Glutamatergic neuron (in vitro differentiated cells): ENCODE results near the gene IFFO2. TPM values are rescaled to one million over a fixed set of nuclear protein-coding genes. Genes with fewer than 3 reads are reported as not detected.

Experiments used
- DNase-seq: peaks from one replicate; pipeline ENCODE4 v3.0.0; 2022
- H3K27ac Mint-ChIP-seq: one replicate; pipeline ENCODE4 v1.8.0; 2020; ENCODE audit warnings: mild to moderate bottlenecking, mixed read lengths, inconsistent platforms; ENCODE audit not compliant: unreplicated experiment
- H3K27me3 Mint-ChIP-seq: one replicate; pipeline ENCODE4 v1.8.0; 2020; ENCODE audit warnings: mild to moderate bottlenecking, moderate library complexity, mixed read lengths, inconsistent platforms; ENCODE audit not compliant: unreplicated experiment
- H3K36me3 Mint-ChIP-seq: one replicate; pipeline ENCODE4 v1.8.0; 2020; ENCODE audit warnings: mild to moderate bottlenecking, mixed read lengths, inconsistent platforms; ENCODE audit not compliant: unreplicated experiment
- H3K4me1 Mint-ChIP-seq: one replicate; pipeline ENCODE4 v1.8.0; 2020; ENCODE audit warnings: mild to moderate bottlenecking, low read depth, mixed read lengths, inconsistent platforms; ENCODE audit not compliant: unreplicated experiment
- H3K4me3 Mint-ChIP-seq: one replicate; pipeline ENCODE4 v1.8.0; 2020; ENCODE audit warnings: mild to moderate bottlenecking, mixed read lengths, inconsistent platforms; ENCODE audit not compliant: unreplicated experiment
- H3K9me3 Mint-ChIP-seq: one replicate; pipeline ENCODE4 v1.8.0; 2020; ENCODE audit warnings: mild to moderate bottlenecking, moderate library complexity, mixed read lengths, inconsistent platforms; ENCODE audit not compliant: unreplicated experiment
- total RNA-seq: library from RNA; stranded (reverse); fragmentation: NEBNext Ultra II Directional; extraction: Animal tissue kit (Norgen Biotek cat#: 25700); gene quantifications from one replicate; pipeline ENCODE4 v1.2.1, GENCODE V29; 2021; ENCODE audit not compliant: unreplicated experiment
- TF ChIP-seq, protein P1 (sequence below): fragments of 200-600 bp; sonication (generic); IDR thresholded peaks from one replicate; pipeline ENCODE4 v1.5.0; 2021; ENCODE audit not compliant: partially characterized antibody, unreplicated experiment

The IFFO2 gene
- total RNA-seq, 1 donor from 2014 or later, result 107 TPM

DNA sequence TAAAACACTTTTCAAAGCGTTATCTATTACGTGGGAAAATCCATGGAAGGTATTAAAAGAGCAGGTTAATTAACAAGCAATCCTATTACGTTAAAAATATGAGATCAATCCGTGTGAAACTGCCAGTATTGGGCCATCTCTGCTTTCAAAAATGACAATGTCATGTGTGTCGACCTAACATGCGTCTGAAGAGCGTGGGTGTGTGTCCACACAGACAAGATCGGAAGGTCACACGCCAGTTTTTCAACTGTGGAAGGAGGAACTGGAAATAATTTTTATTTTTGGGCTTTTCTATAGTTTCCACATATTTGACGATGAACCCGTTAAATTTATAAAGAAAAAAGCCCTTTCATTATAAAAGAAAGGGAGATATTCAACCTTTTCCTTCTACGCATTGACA is 36.5 kb downstream of the IFFO2 start:
- H3K4me1 Mint-ChIP-seq, result peaks cover 50% of the 10 kb centered on the region
- H3K36me3 Mint-ChIP-seq, result no peaks in the 10 kb centered on the region

DNA sequence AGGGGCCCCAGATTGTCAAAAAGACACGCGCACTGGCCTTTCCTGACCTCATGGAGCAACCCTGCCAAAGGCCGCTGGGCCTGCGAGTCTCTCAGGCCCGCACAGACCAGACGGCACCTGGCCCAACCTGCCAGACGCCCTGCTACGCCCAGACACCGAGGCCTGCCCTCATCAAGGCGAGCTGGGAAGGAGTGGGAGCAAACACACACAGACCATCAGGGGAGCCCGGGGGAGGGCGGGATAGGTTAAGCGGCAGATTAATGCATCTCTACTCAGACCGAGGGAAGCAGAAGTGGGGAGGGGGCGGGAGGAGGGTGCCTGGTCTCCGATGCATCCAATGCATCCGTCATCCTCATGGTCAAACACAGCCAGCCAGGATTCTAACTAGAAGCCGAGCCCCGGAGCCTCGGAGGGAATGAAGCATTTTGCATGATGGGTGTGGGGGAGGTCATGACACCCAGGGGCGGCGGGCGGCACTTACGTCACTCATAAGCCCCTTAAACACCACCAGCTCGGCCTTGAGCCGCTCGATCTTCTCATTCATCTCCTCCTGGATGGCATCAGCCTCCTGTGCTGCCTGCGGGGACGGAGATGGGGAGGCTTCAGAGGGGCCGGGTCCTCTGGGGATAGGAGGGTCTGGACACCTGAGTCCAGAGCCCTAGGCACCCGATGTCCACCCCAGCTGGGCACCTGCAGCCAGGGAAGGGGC is 37.1 kb downstream of the IFFO2 start:
- Mint-ChIP-seq H3K27ac (peak overlapping the region; percentile 85), H3K27me3 (peaks cover 21% of the 10 kb centered on the region), H3K4me3 (peak overlapping the region; percentile 78), H3K9me3 (peaks cover 31% of the 10 kb centered on the region), H3K4me1 (peaks cover 48% of the 10 kb centered on the region), H3K36me3 (peaks cover under 1% of the 10 kb centered on the region)
- peak; percentile 61 for DNase-seq
- TF ChIP-seq, protein P1, sequence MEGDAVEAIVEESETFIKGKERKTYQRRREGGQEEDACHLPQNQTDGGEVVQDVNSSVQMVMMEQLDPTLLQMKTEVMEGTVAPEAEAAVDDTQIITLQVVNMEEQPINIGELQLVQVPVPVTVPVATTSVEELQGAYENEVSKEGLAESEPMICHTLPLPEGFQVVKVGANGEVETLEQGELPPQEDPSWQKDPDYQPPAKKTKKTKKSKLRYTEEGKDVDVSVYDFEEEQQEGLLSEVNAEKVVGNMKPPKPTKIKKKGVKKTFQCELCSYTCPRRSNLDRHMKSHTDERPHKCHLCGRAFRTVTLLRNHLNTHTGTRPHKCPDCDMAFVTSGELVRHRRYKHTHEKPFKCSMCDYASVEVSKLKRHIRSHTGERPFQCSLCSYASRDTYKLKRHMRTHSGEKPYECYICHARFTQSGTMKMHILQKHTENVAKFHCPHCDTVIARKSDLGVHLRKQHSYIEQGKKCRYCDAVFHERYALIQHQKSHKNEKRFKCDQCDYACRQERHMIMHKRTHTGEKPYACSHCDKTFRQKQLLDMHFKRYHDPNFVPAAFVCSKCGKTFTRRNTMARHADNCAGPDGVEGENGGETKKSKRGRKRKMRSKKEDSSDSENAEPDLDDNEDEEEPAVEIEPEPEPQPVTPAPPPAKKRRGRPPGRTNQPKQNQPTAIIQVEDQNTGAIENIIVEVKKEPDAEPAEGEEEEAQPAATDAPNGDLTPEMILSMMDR, result no peak

More for the DNA sequence above, 36.5 kb downstream of the IFFO2 start:
- Mint-ChIP-seq H3K9me3 (peaks cover 34% of the 10 kb centered on the region), H3K27me3 (peaks cover 19% of the 10 kb centered on the region), H3K4me3 (peak overlapping the region; percentile 61), H3K27ac (peak overlapping the region; percentile 78)
- no peak for DNase-seq
- TF ChIP-seq, protein P1, result no peak

DNA sequence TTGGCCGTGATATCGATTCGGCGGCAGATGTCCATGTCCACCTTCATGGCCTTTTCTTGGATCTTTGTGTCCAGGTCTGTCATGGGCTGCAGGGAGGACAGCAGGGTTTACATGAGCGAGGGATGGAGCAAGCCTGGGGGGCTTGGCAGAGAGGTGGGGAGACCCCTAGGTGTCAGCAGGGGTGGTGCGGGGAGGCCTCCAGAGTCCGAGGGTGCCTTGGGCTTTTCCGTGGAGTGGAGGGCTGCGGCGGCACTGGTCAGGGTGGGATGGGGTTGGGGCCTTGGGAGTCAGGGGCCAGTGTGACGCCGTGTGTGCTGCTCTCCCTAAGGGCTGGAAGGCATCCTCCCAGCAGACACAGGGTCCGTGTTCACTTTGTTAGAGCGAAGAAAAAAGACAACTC is 38.1 kb downstream of the IFFO2 start:
- peak overlapping the region; percentile 53 for H3K4me3 Mint-ChIP-seq
- peaks cover 24% of the 10 kb centered on the region for H3K9me3 Mint-ChIP-seq
- peak overlapping the region; percentile 85 for H3K27ac Mint-ChIP-seq
- H3K36me3 Mint-ChIP-seq, result peaks cover 4% of the 10 kb centered on the region
- no peak for DNase-seq
- TF ChIP-seq, protein P1, result no peak
- H3K4me1 Mint-ChIP-seq, result peaks cover 45% of the 10 kb centered on the region
- peaks cover 22% of the 10 kb centered on the region for H3K27me3 Mint-ChIP-seq

GRCh38 chr1:18917071-18917799 is 39.2 kb downstream of the IFFO2 start:
- H3K27me3 Mint-ChIP-seq, result peaks cover 22% of the 10 kb centered on the region
- TF ChIP-seq, protein P1, result no peak
- H3K9me3 Mint-ChIP-seq, result peaks cover 13% of the 10 kb centered on the region
- peaks cover 37% of the 10 kb centered on the region for H3K4me1 Mint-ChIP-seq
- DNase-seq, result no peak
- peak overlapping the region; percentile 75 for H3K27ac Mint-ChIP-seq
- peaks cover 4% of the 10 kb centered on the region for H3K36me3 Mint-ChIP-seq
- no peak overlapping the region for H3K4me3 Mint-ChIP-seq

DNA sequence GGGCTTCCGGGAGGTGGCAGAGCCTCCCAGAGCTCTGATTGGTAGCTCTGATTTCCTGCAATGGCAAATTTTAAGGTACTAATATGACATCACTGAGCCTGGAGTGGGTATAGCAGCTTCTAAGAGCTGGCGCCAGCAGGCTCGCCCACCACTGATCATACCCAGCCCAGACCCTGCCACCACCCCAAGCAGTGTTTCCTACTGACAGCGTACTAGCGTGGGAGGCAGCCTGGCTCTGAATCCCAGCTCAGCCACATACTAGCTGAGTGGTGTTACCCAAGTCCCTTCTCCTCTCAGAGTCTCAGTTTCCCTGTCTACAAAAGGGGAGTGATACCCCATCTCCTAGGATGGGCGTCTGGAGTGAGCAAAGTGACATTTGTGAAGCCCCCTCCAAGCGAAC is 41.1 kb downstream of the IFFO2 start:
- no peak for DNase-seq

More for the DNA sequence above, 41.1 kb downstream of the IFFO2 start:
- peaks cover 4% of the 10 kb centered on the region for H3K36me3 Mint-ChIP-seq
- H3K4me3 Mint-ChIP-seq, result no peak overlapping the region
- TF ChIP-seq, protein P1, result no peak
- H3K9me3 Mint-ChIP-seq, result peaks cover 20% of the 10 kb centered on the region
- peak overlapping the region; percentile 52 for H3K27ac Mint-ChIP-seq
- H3K4me1 Mint-ChIP-seq, result peaks cover 39% of the 10 kb centered on the region
- H3K27me3 Mint-ChIP-seq, result peaks cover 30% of the 10 kb centered on the region
